ENCODE data around the gene PGC.

DNA sequence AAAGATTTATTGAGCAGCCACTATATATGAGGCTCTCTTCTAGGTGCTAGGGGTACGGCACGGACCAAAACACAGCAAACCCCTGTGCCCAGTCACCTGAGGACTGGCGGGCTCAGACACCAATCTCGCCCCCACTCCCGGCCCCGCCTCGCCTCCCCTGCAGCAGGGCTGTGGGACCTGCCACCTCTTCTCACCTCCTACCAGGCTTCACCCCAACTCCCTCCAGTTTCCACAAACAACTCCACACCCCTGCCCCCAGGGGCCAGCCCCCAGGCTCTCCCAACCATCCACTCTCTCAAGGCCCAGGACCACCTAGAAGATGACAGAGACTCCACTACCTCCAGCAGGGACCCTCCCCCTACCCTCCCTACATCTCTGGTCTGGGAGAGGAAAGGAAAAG is 18.2 kb downstream of the PGC start:
- TF ChIP-seq, protein P1, sequence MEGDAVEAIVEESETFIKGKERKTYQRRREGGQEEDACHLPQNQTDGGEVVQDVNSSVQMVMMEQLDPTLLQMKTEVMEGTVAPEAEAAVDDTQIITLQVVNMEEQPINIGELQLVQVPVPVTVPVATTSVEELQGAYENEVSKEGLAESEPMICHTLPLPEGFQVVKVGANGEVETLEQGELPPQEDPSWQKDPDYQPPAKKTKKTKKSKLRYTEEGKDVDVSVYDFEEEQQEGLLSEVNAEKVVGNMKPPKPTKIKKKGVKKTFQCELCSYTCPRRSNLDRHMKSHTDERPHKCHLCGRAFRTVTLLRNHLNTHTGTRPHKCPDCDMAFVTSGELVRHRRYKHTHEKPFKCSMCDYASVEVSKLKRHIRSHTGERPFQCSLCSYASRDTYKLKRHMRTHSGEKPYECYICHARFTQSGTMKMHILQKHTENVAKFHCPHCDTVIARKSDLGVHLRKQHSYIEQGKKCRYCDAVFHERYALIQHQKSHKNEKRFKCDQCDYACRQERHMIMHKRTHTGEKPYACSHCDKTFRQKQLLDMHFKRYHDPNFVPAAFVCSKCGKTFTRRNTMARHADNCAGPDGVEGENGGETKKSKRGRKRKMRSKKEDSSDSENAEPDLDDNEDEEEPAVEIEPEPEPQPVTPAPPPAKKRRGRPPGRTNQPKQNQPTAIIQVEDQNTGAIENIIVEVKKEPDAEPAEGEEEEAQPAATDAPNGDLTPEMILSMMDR (conservative IDR thresholded peaks at IDR 0.05 in 1 of 2, IDR thresholded peaks at IDR 0.05 in 1 of 2; ENCODE audit: extremely low read depth in 1 of 2, insufficient read depth in 1 of 2, low read depth in 1 of 2, low read length in 2 of 2) = no peak
- TF ChIP-seq EZH2 (IDR thresholded peaks at IDR 0.05; ENCODE audit: borderline replicate concordance, low read length) = no peak
